AG09309 (cell line): ENCODE data around the gene NR2E3.

Source experiments
- DNase-seq: peaks from one replicate; pipeline ENCODE4 v3.0.0-alpha.2; 2010; ENCODE audit warnings: low read depth
- H3K4me3 ChIP-seq: 2 replicates; pipeline ENCODE4 v1.5.1; 2011; ENCODE audit warnings: mild to moderate bottlenecking, low read depth, low read length, moderate library complexity; ENCODE audit not compliant: control insufficient read depth
- CTCF ChIP-seq: IDR thresholded peaks from 2 replicates; pipeline ENCODE4 v1.5.1; 2011; ENCODE audit warnings: mild to moderate bottlenecking, low read depth, low read length, inconsistent platforms; ENCODE audit not compliant: insufficient read depth, control insufficient read depth; ENCODE audit errors: missing control alignments

The NR2E3 gene

DNA sequence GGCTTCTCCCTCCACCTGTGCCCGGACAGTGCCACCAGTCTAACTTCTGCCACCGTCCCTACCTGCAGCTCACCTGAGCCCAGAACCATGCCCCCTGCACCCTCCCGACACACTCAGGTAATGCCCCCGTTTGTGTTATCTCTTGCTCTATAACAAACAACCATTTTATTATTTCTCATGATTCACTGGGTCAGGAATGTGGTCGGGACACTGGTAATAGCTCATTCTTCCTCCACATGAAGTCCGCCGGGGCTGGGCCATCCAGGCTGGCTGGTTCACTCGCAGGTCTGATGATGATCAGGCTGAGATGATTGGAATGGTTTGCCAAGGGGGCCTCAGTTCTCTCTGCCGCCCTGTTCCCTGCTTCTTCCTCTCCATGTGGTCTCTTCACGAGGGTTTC, 20.3 kb upstream of the NR2E3 start:
- DNase-seq, result no peak
- H3K4me3 ChIP-seq, result no peak overlapping the region
- TF ChIP-seq CTCF, result no peak

GRCh38 chr15:71791975-71792374, 18.4 kb upstream of the NR2E3 start:
- H3K4me3 ChIP-seq, result no peak overlapping the region
- DNase-seq, result no peak
- no peak for TF ChIP-seq CTCF

GRCh38 chr15:71792521-71792920, 17.8 kb upstream of the NR2E3 start:
- H3K4me3 ChIP-seq, result no peak overlapping the region
- TF ChIP-seq CTCF, result no peak
- peak; percentile 44 for DNase-seq

DNA sequence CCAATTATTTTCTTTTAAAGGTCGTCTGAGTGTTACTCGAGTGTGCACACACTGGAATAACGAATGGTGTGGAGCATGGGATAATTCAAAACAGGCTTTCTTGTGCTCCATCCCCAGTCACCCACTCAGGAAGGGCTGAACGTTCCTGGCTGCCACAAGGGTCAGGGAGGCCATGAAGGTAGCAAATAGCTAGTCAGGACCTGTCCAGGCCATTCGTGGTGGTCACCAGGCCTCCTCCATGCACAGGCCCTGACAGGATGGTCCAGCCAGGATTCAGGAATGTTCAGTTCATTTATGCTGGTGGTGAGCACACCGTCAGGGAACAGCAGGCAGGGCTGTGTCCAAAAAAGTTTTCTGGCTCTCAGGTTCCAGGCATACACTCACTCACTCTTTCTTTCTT, 11.7 kb upstream of the NR2E3 start:
- TF ChIP-seq CTCF, result no peak
- no peak for DNase-seq
- no peak overlapping the region for H3K4me3 ChIP-seq

- no peak for TF ChIP-seq CTCF
- H3K4me3 ChIP-seq, result no peak overlapping the region
- DNase-seq, result no peak
Observed at GRCh38 chr15:71800190-71800589, 10.2 kb upstream of the NR2E3 start.

- TF ChIP-seq CTCF, result peak; percentile 84
- no peak overlapping the region for H3K4me3 ChIP-seq
- DNase-seq, result peak; percentile 59
Observed at GRCh38 chr15:71800835-71801745, 9.3 kb upstream of the NR2E3 start.
